ENCODE measurements around the gene TMEM123. TPM values are rescaled to one million over a fixed set of nuclear protein-coding genes. Genes with fewer than 3 reads are reported as not detected.

TMEM123 gene
- total and polyA plus RNA-seq, 2 donors (not counting 1 experiment from before 2014, with no cell fraction given), result 36.7 to 422 TPM

DNA sequence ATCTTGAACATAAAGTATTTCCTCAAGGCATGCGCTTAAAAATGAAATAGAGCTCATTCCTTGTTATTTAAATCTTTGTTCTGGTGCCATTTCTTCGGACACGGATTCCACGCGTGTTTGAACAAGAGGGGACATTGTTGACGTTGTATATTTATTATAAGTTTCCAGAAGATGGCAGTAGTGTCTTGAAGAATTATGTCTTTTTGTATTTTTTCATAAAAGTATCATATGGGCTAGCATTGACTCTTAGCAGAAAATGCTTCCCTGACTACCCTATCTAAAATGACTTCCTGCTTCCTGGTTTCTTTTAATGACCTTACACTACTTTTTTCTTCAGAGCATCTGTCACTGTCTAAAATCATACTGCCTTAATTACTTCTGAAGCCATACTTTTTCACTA is 85.2 kb downstream of the TMEM123 start:
- Mint-ChIP-seq H3K9me3 (ENCODE audit: insufficient read depth) (no peaks in the 10 kb centered on the region), H3K27me3 (no peaks in the 10 kb centered on the region), H3K4me3 (no peak overlapping the region), H3K27ac (peak overlapping the region; percentile 1), H3K4me1 (peaks cover 16% of the 10 kb centered on the region)
- H3K9ac ChIP-seq (ENCODE audit: low read length), result no peak overlapping the region
- H3K79me2 ChIP-seq (ENCODE audit: control insufficient read depth, insufficient read depth, low read length), result no peaks in the 10 kb centered on the region
- H3K36me3 ChIP-seq (replicated peaks in 1 of 2; ENCODE audit: control extremely low read depth in 1 of 2, control insufficient read depth in 1 of 2, extremely low read depth in 1 of 2, insufficient read depth in 2 of 2, low read length in 1 of 2), result peaks cover 7 to 36% of the 10 kb centered on the region in 2 experiments
- ChIA-PET CTCF (interaction anchor here (0.7 to 4.1 kb wide), 23 partner anchors 10 to 299 kb away, joined by 3 to 57 read pairs (median 3); no protein-coding TSS in a partner anchor), POLR2A (no interaction called here)
- ATAC-seq (ENCODE audit: low read depth) (no peak), DNase-seq (peak; percentile 47)
- intact Hi-C loops (cut with micrococcal nuclease), result loop anchor here (1.0 kb wide), 3 partner anchors 79 to 246 kb away; no protein-coding TSS in a partner anchor
- no peak overlapping the region for H3K4me2 ChIP-seq (replicated peaks; ENCODE audit: low read depth, low read length, poor library complexity, severe bottlenecking)
- no peaks in the 10 kb centered on the region for H4K20me1 ChIP-seq (ENCODE audit: control insufficient read depth, insufficient read depth, low read length, poor library complexity, severe bottlenecking)
- peak overlapping the region in 1 of 2 donors; percentile 48 for H3K27ac ChIP-seq (ENCODE audit: low read length in 2 of 2)
- WGBS (ENCODE audit: insufficient coverage), result 100% methylated on average over 1 of the region's 6 CpGs
- H3K9me3 ChIP-seq (ENCODE audit: control extremely low read depth in 1 of 3, control insufficient read depth in 2 of 3, insufficient read depth in 1 of 3, low read length in 2 of 3), result no peaks in the 10 kb centered on the region
- TF ChIP-seq EZH2 (IDR thresholded peaks at IDR 0.05; ENCODE audit: borderline replicate concordance, insufficient read depth, low read depth, low read length, poor library complexity, severe bottlenecking), result no peak
- TF ChIP-seq, protein P1, sequence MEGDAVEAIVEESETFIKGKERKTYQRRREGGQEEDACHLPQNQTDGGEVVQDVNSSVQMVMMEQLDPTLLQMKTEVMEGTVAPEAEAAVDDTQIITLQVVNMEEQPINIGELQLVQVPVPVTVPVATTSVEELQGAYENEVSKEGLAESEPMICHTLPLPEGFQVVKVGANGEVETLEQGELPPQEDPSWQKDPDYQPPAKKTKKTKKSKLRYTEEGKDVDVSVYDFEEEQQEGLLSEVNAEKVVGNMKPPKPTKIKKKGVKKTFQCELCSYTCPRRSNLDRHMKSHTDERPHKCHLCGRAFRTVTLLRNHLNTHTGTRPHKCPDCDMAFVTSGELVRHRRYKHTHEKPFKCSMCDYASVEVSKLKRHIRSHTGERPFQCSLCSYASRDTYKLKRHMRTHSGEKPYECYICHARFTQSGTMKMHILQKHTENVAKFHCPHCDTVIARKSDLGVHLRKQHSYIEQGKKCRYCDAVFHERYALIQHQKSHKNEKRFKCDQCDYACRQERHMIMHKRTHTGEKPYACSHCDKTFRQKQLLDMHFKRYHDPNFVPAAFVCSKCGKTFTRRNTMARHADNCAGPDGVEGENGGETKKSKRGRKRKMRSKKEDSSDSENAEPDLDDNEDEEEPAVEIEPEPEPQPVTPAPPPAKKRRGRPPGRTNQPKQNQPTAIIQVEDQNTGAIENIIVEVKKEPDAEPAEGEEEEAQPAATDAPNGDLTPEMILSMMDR (IDR thresholded peaks at IDR 0.05), result peak; percentile 61
- H3K4me3 ChIP-seq (ENCODE audit: control extremely low read depth in 1 of 5, extremely low read depth in 1 of 5, insufficient read depth in 1 of 5, low read depth in 2 of 5, low read length in 4 of 5), result no peak overlapping the region
- no peaks in the 10 kb centered on the region for H3K4me1 ChIP-seq (ENCODE audit: control insufficient read depth in 2 of 2, insufficient read depth in 2 of 2, low read length in 2 of 2)
- H2AFZ ChIP-seq (ENCODE audit: insufficient read depth, low read depth, low read length, poor library complexity, severe bottlenecking), result no peak overlapping the region
- no peaks in the 10 kb centered on the region for H3K27me3 ChIP-seq (replicated peaks in 1 of 4; ENCODE audit: control extremely low read depth in 1 of 4, control insufficient read depth in 3 of 4, insufficient read depth in 4 of 4, low read length in 3 of 4)

DNA sequence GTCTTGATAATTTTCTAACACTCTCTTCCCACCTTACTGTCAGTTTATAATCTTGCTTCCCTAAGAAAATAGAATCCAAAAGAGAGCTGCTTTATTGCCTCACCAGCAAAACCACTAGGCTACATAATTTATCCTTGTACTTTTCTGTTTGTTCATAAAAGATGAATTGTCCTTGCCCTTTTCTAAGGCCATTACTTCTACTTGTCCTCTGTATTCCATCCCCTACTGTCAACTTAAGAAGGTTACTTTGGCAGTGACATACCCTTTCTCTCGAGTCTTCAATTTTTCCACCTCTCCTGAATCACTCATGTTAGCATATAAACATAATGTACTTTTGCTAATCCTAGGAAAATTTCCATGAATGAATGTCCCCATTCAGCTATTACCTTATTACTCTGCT is 87.6 kb downstream of the TMEM123 start:
- no peaks in the 10 kb centered on the region for H3K27me3 ChIP-seq (replicated peaks in 1 of 4; ENCODE audit: control extremely low read depth in 1 of 4, control insufficient read depth in 3 of 4, insufficient read depth in 4 of 4, low read length in 3 of 4)
- no peak overlapping the region for H3K4me3 Mint-ChIP-seq
- peaks cover 17% of the 10 kb centered on the region for H4K20me1 ChIP-seq (ENCODE audit: control insufficient read depth, insufficient read depth, low read length, poor library complexity, severe bottlenecking)
- H3K27ac ChIP-seq (ENCODE audit: low read length in 2 of 2), result no peak overlapping the region
- H3K27ac Mint-ChIP-seq, result no peak overlapping the region
- H3K4me3 ChIP-seq (ENCODE audit: control extremely low read depth in 1 of 5, extremely low read depth in 1 of 5, insufficient read depth in 1 of 5, low read depth in 2 of 5, low read length in 4 of 5), result no peak overlapping the region
- peaks cover 11 to 13% of the 10 kb centered on the region in 2 donors for H3K4me1 ChIP-seq (ENCODE audit: control insufficient read depth in 2 of 2, insufficient read depth in 2 of 2, low read length in 2 of 2)
- no peak for ATAC-seq (ENCODE audit: low read depth)
- peaks cover 7 to 47% of the 10 kb centered on the region in 2 experiments for H3K36me3 ChIP-seq (replicated peaks in 1 of 2; ENCODE audit: control extremely low read depth in 1 of 2, control insufficient read depth in 1 of 2, extremely low read depth in 1 of 2, insufficient read depth in 2 of 2, low read length in 1 of 2)
- TF ChIP-seq, protein P1 (IDR thresholded peaks at IDR 0.05), result no peak
- no peak for TF ChIP-seq EZH2 (IDR thresholded peaks at IDR 0.05; ENCODE audit: borderline replicate concordance, insufficient read depth, low read depth, low read length, poor library complexity, severe bottlenecking)
- peaks cover 25% of the 10 kb centered on the region for H3K4me1 Mint-ChIP-seq
- ChIA-PET POLR2A (no interaction called here), CTCF (interaction anchor here (1.1 to 4.1 kb wide), 5 partner anchors 76 to 301 kb away, joined by 3 to 57 read pairs (median 20); no protein-coding TSS in a partner anchor)
- peaks cover 0 to 6% (median 0%) of the 10 kb centered on the region in 3 donors for H3K9me3 ChIP-seq (ENCODE audit: control extremely low read depth in 1 of 3, control insufficient read depth in 2 of 3, insufficient read depth in 1 of 3, low read length in 2 of 3)
- peaks cover 20% of the 10 kb centered on the region for H3K79me2 ChIP-seq (ENCODE audit: control insufficient read depth, insufficient read depth, low read length)
- no peak overlapping the region for H2AFZ ChIP-seq (ENCODE audit: insufficient read depth, low read depth, low read length, poor library complexity, severe bottlenecking)
- no peak for DNase-seq
- no peaks in the 10 kb centered on the region for H3K9me3 Mint-ChIP-seq (ENCODE audit: insufficient read depth)
- intact Hi-C loops (cut with micrococcal nuclease), result no loop called here
- H3K27me3 Mint-ChIP-seq, result no peaks in the 10 kb centered on the region
- no CpG with 5 or more reads among the region's 1 CpG for WGBS (ENCODE audit: insufficient coverage)
- no peak overlapping the region for H3K4me2 ChIP-seq (replicated peaks; ENCODE audit: low read depth, low read length, poor library complexity, severe bottlenecking)
- no peak overlapping the region for H3K9ac ChIP-seq (ENCODE audit: low read length)

Measured in B cell (primary cell).